Measurements from ENCODE around the gene AFP.

Gene AFP

GRCh38 chr4:73460913-73461522 is 25.0 kb downstream of the AFP start:
- no peak for DNase-seq (ENCODE audit: low read depth)

- DNase-seq (ENCODE audit: low read depth), result no peak
Measured at GRCh38 chr4:73468170-73468569, 32.1 kb downstream of the AFP start.

GRCh38 chr4:73470728-73471127 is 34.7 kb downstream of the AFP start:
- no peak for DNase-seq (ENCODE audit: low read depth)

- DNase-seq (ENCODE audit: low read depth), result no peak
Measured at GRCh38 chr4:73477176-73477575, 41.2 kb downstream of the AFP start.

GRCh38 chr4:73479323-73479722 is 43.3 kb downstream of the AFP start:
- DNase-seq (ENCODE audit: low read depth), result no peak

GRCh38 chr4:73481358-73481757 is 45.3 kb downstream of the AFP start, which contains the start of gene AFM:
Gene AFM, plus strand, starts transcription at chr4:73481745. Its CDS starts 31 bp downstream, at chr4:73481776.
- DNase-seq (ENCODE audit: low read depth), result no peak

- DNase-seq (ENCODE audit: low read depth), result no peak
Measured at GRCh38 chr4:73485085-73485484, 49.1 kb downstream of the AFP start.

GRCh38 chr4:73485596-73485995 is 49.6 kb downstream of the AFP start:
- no peak for DNase-seq (ENCODE audit: low read depth)

GRCh38 chr4:73486497-73486896 is 50.5 kb downstream of the AFP start:
- DNase-seq (ENCODE audit: low read depth), result no peak

- no peak for DNase-seq (ENCODE audit: low read depth)
Measured at GRCh38 chr4:73487233-73487632, 51.2 kb downstream of the AFP start.

GRCh38 chr4:73499996-73500765 is 64.2 kb downstream of the AFP start:
- no peak for DNase-seq (ENCODE audit: low read depth)

- no peak for DNase-seq (ENCODE audit: low read depth)
Measured at GRCh38 chr4:73501664-73502265, 65.7 kb downstream of the AFP start.

GRCh38 chr4:73505567-73505966 is 69.5 kb downstream of the AFP start:
- no peak for DNase-seq (ENCODE audit: low read depth)
